ENCODE data around the gene TNFRSF9.
A peak's percentile ranks its signal among the peaks of the same experiment; 100 is the strongest.

Gene TNFRSF9

GRCh38 chr1:7915826-7916500 lies 24.7 kb downstream of the TNFRSF9 start:
- no peak for DNase-seq

- no peak for DNase-seq
These were observed 27.7 kb downstream of the TNFRSF9 start for GRCh38 chr1:7912743-7913557.

- DNase-seq = no peak
These were observed 28.5 kb downstream of the TNFRSF9 start for GRCh38 chr1:7912145-7912544.

- DNase-seq = no peak
These were observed 35.4 kb downstream of the TNFRSF9 start for GRCh38 chr1:7905262-7905661.

- DNase-seq = peak; percentile 42
These were observed 38.1 kb downstream of the TNFRSF9 start for GRCh38 chr1:7902478-7903085.

- DNase-seq = no peak
These were observed 40.9 kb downstream of the TNFRSF9 start for GRCh38 chr1:7899741-7900140.

GRCh38 chr1:7898962-7899361 lies 41.7 kb downstream of the TNFRSF9 start:
- no peak for DNase-seq

- DNase-seq = no peak
These were observed 43.6 kb downstream of the TNFRSF9 start for GRCh38 chr1:7896994-7897393.

- no peak for DNase-seq
These were observed 47.0 kb downstream of the TNFRSF9 start for GRCh38 chr1:7893529-7894180.

- DNase-seq = no peak
These were observed 48.8 kb downstream of the TNFRSF9 start for GRCh38 chr1:7891804-7892203.

GRCh38 chr1:7890853-7891252 lies 49.8 kb downstream of the TNFRSF9 start:
- DNase-seq = no peak

- no peak for DNase-seq
These were observed 52.2 kb downstream of the TNFRSF9 start for GRCh38 chr1:7888248-7889081.

- no peak for DNase-seq
These were observed 54.3 kb downstream of the TNFRSF9 start for GRCh38 chr1:7886405-7886745.

GRCh38 chr1:7885513-7886404 lies 54.9 kb downstream of the TNFRSF9 start:
- DNase-seq = no peak

- no peak for DNase-seq
These were observed 55.9 kb downstream of the TNFRSF9 start for GRCh38 chr1:7884757-7885156.

- DNase-seq = no peak
These were observed 61.4 kb downstream of the TNFRSF9 start for GRCh38 chr1:7879228-7879627.

- no peak for DNase-seq
These were observed 62.6 kb downstream of the TNFRSF9 start for GRCh38 chr1:7878027-7878426.

GRCh38 chr1:7873801-7874795 lies 66.5 kb downstream of the TNFRSF9 start:
- no peak for DNase-seq

GRCh38 chr1:7871136-7871535 lies 69.5 kb downstream of the TNFRSF9 start:
- no peak for DNase-seq
